ENCODE data around the gene TMEM119. TPM values are rescaled to one million over a fixed set of nuclear protein-coding genes. Genes with fewer than 3 reads are reported as not detected.

The TMEM119 gene
- total RNA-seq, 1 donor from 2014 or later, result 0.36 TPM

- Mint-ChIP-seq H3K4me1 (ENCODE audit: unreplicated experiment) (peaks cover 8% of the 10 kb centered on the region), H3K9me3 (ENCODE audit: unreplicated experiment) (no peaks in the 10 kb centered on the region), H3K27me3 (ENCODE audit: unreplicated experiment) (no peaks in the 10 kb centered on the region), H3K36me3 (ENCODE audit: low read depth, unreplicated experiment) (peaks cover 20% of the 10 kb centered on the region), H3K27ac (ENCODE audit: unreplicated experiment) (no peak overlapping the region), H3K4me3 (ENCODE audit: unreplicated experiment) (no peak overlapping the region)
- no peak for TF ChIP-seq CTCF (IDR thresholded peaks at IDR 0.05; ENCODE audit: unreplicated experiment)
- DNase-seq (ENCODE audit: low spot score), result no peak
Observed at GRCh38 chr12:108548954-108549521, 48.8 kb downstream of the TMEM119 start.

GRCh38 chr12:108547686-108548085, 50.2 kb downstream of the TMEM119 start:
- Mint-ChIP-seq H3K4me3 (ENCODE audit: unreplicated experiment) (no peak overlapping the region), H3K27ac (ENCODE audit: unreplicated experiment) (no peak overlapping the region), H3K4me1 (ENCODE audit: unreplicated experiment) (peaks cover 8% of the 10 kb centered on the region), H3K27me3 (ENCODE audit: unreplicated experiment) (no peaks in the 10 kb centered on the region), H3K9me3 (ENCODE audit: unreplicated experiment) (no peaks in the 10 kb centered on the region), H3K36me3 (ENCODE audit: low read depth, unreplicated experiment) (peaks cover 27% of the 10 kb centered on the region)
- TF ChIP-seq CTCF (IDR thresholded peaks at IDR 0.05; ENCODE audit: unreplicated experiment), result no peak
- DNase-seq (ENCODE audit: low spot score), result no peak

- no peaks in the 10 kb centered on the region for H3K4me1 Mint-ChIP-seq (ENCODE audit: unreplicated experiment)
Observed at GRCh38 chr12:108543652-108544051, 54.2 kb downstream of the TMEM119 start.

DNA sequence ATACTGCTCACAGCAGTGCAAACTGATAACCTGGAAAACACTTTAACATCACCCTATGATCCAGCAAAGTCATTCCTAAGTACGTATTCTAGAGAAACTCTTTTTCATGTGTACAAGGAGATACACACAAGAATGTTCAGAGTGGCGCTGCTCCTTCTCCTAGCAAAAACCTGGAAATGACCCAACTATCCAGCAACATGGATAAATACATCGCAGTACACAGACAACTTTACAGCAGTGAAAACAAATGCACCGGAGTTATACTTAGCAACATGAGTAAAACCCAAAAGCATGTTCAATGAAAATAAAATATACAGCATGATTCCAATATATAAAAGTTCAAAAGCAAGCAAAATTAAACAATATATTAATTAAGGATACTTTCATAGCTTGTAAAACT, 55.6 kb downstream of the TMEM119 start:
- no peak overlapping the region for H3K4me3 Mint-ChIP-seq (ENCODE audit: unreplicated experiment)
- no peaks in the 10 kb centered on the region for H3K9me3 Mint-ChIP-seq (ENCODE audit: unreplicated experiment)
- H3K36me3 Mint-ChIP-seq (ENCODE audit: low read depth, unreplicated experiment), result peaks cover 31% of the 10 kb centered on the region
- no peaks in the 10 kb centered on the region for H3K27me3 Mint-ChIP-seq (ENCODE audit: unreplicated experiment)
- no peak overlapping the region for H3K27ac Mint-ChIP-seq (ENCODE audit: unreplicated experiment)
- no peak for TF ChIP-seq CTCF (IDR thresholded peaks at IDR 0.05; ENCODE audit: unreplicated experiment)
- DNase-seq (ENCODE audit: low spot score), result no peak
- no peaks in the 10 kb centered on the region for H3K4me1 Mint-ChIP-seq (ENCODE audit: unreplicated experiment)

More at GRCh38 chr12:108543652-108544051, 54.2 kb downstream of the TMEM119 start:
- H3K36me3 Mint-ChIP-seq (ENCODE audit: low read depth, unreplicated experiment), result peaks cover 31% of the 10 kb centered on the region
- no peak overlapping the region for H3K27ac Mint-ChIP-seq (ENCODE audit: unreplicated experiment)
- DNase-seq (ENCODE audit: low spot score), result no peak
- no peak overlapping the region for H3K4me3 Mint-ChIP-seq (ENCODE audit: unreplicated experiment)
- no peaks in the 10 kb centered on the region for H3K27me3 Mint-ChIP-seq (ENCODE audit: unreplicated experiment)
- H3K9me3 Mint-ChIP-seq (ENCODE audit: unreplicated experiment), result no peaks in the 10 kb centered on the region
- TF ChIP-seq CTCF (IDR thresholded peaks at IDR 0.05; ENCODE audit: unreplicated experiment), result no peak

Small RNA genes lying within 50 kb of the gene (microRNA-seq; reads per million reads assigned to microRNA genes)
- not detected for gene MIR4496 (ENCODE audit: unreplicated experiment)

Other genes starting within 250 kb of the TMEM119 start
- 5.5 TPM for gene FICD, start 82.8 kb downstream of the TMEM119 start, total RNA-seq (ENCODE audit: unreplicated experiment)
- 67.8 TPM for gene SART3, start 36.9 kb downstream of the TMEM119 start, total RNA-seq (ENCODE audit: unreplicated experiment)
- 67.8 TPM for gene ISCU, start 35.5 kb downstream of the TMEM119 start, total RNA-seq (ENCODE audit: unreplicated experiment)
- gene SELPLG, start 35.8 kb upstream of the TMEM119 start, total RNA-seq (ENCODE audit: unreplicated experiment), result 1.6 TPM
- gene CORO1C, start 133.4 kb upstream of the TMEM119 start, total RNA-seq (ENCODE audit: unreplicated experiment), result 380 TPM